ENCODE data around the gene BCL2L2. TPM values are rescaled to one million over a fixed set of nuclear protein-coding genes. Genes with fewer than 3 reads are reported as not detected.

Gene BCL2L2
- total and polyA plus RNA-seq, 2 donors (not counting 1 experiment from before 2014, with no cell fraction given), result 5.4 to 17.8 TPM

- WGBS (ENCODE audit: insufficient coverage), result 67% methylated on average over 2 of the region's 4 CpGs
- Mint-ChIP-seq H3K27me3 (peaks cover 3% of the 10 kb centered on the region), H3K9me3 (ENCODE audit: insufficient read depth) (no peaks in the 10 kb centered on the region), H3K4me1 (peaks cover 7% of the 10 kb centered on the region), H3K4me3 (no peak overlapping the region), H3K27ac (peak overlapping the region; percentile 2)
- no peak overlapping the region for H3K4me3 ChIP-seq (ENCODE audit: control extremely low read depth in 1 of 5, extremely low read depth in 1 of 5, insufficient read depth in 1 of 5, low read depth in 2 of 5, low read length in 4 of 5)
- no peaks in the 10 kb centered on the region for H3K9me3 ChIP-seq (ENCODE audit: control extremely low read depth in 1 of 3, control insufficient read depth in 2 of 3, insufficient read depth in 1 of 3, low read length in 2 of 3)
- POLR2A ChIA-PET, result no interaction called here
- CTCF ChIA-PET, result interaction anchor here (1.3 to 4.0 kb wide), 5 partner anchors 9 to 52 kb away, joined by 3 to 24 read pairs (median 13); partner anchors contain the start of gene PPP1R3E
- intact Hi-C loops (cut with micrococcal nuclease), result loop anchor here (1.0 to 2.0 kb wide), 2 partner anchors 63 to 207 kb away; no protein-coding TSS in a partner anchor
- H3K4me2 ChIP-seq (replicated peaks; ENCODE audit: low read depth, low read length, poor library complexity, severe bottlenecking), result no peak overlapping the region
- ATAC-seq (ENCODE audit: low read depth), result peak; percentile 80
- H4K20me1 ChIP-seq (ENCODE audit: control insufficient read depth, insufficient read depth, low read length, poor library complexity, severe bottlenecking), result peaks cover 7% of the 10 kb centered on the region
- peak; percentile 77 for DNase-seq
- H3K27me3 ChIP-seq (replicated peaks in 1 of 4; ENCODE audit: control extremely low read depth in 1 of 4, control insufficient read depth in 3 of 4, insufficient read depth in 4 of 4, low read length in 3 of 4), result peaks cover 0 to 2% (median 0%) of the 10 kb centered on the region in 4 experiments
- no peak overlapping the region for H3K27ac ChIP-seq (ENCODE audit: low read length in 2 of 2)
- H2AFZ ChIP-seq (ENCODE audit: insufficient read depth, low read depth, low read length, poor library complexity, severe bottlenecking), result no peak overlapping the region
- H3K9ac ChIP-seq (ENCODE audit: low read length), result no peak overlapping the region
- peaks cover 2% of the 10 kb centered on the region for H3K79me2 ChIP-seq (ENCODE audit: control insufficient read depth, insufficient read depth, low read length)
- TF ChIP-seq CTCF (IDR thresholded peaks at IDR 0.05) (peak; percentile 95), EZH2 (IDR thresholded peaks at IDR 0.05; ENCODE audit: borderline replicate concordance, insufficient read depth, low read depth, low read length, poor library complexity, severe bottlenecking) (no peak)
- peaks cover 1% of the 10 kb centered on the region in 2 donors for H3K4me1 ChIP-seq (ENCODE audit: control insufficient read depth in 2 of 2, insufficient read depth in 2 of 2, low read length in 2 of 2)
- peaks cover 7 to 26% of the 10 kb centered on the region in 2 experiments for H3K36me3 ChIP-seq (replicated peaks in 1 of 2; ENCODE audit: control extremely low read depth in 1 of 2, control insufficient read depth in 1 of 2, extremely low read depth in 1 of 2, insufficient read depth in 2 of 2, low read length in 1 of 2)
These were observed 21.5 kb downstream of the BCL2L2 start for GRCh38 chr14:23327947-23328744.

GRCh38 chr14:23335623-23336022 lies 29.0 kb downstream of the BCL2L2 start:
- Mint-ChIP-seq H3K4me3 (no peak overlapping the region), H3K9me3 (ENCODE audit: insufficient read depth) (no peaks in the 10 kb centered on the region), H3K27me3 (peaks cover 39% of the 10 kb centered on the region), H3K27ac (no peak overlapping the region), H3K4me1 (no peaks in the 10 kb centered on the region)
- Histone ChIP-seq H4K20me1 (ENCODE audit: control insufficient read depth, insufficient read depth, low read length, poor library complexity, severe bottlenecking) (no peaks in the 10 kb centered on the region), H3K9ac (ENCODE audit: low read length) (no peak overlapping the region), H3K36me3 (replicated peaks in 1 of 2; ENCODE audit: control extremely low read depth in 1 of 2, control insufficient read depth in 1 of 2, extremely low read depth in 1 of 2, insufficient read depth in 2 of 2, low read length in 1 of 2) (no peaks in the 10 kb centered on the region), H3K9me3 (ENCODE audit: control extremely low read depth in 1 of 3, control insufficient read depth in 2 of 3, insufficient read depth in 1 of 3, low read length in 2 of 3) (peaks cover 0 to 2% (median 1%) of the 10 kb centered on the region in 3 donors), H3K4me1 (ENCODE audit: control insufficient read depth in 2 of 2, insufficient read depth in 2 of 2, low read length in 2 of 2) (no peaks in the 10 kb centered on the region), H3K27ac (ENCODE audit: low read length in 2 of 2) (no peak overlapping the region), H2AFZ (ENCODE audit: insufficient read depth, low read depth, low read length, poor library complexity, severe bottlenecking) (no peak overlapping the region), H3K4me2 (replicated peaks; ENCODE audit: low read depth, low read length, poor library complexity, severe bottlenecking) (no peak overlapping the region), H3K4me3 (ENCODE audit: control extremely low read depth in 1 of 5, extremely low read depth in 1 of 5, insufficient read depth in 1 of 5, low read depth in 2 of 5, low read length in 4 of 5) (no peak overlapping the region), H3K79me2 (ENCODE audit: control insufficient read depth, insufficient read depth, low read length) (no peaks in the 10 kb centered on the region), H3K27me3 (replicated peaks in 1 of 4; ENCODE audit: control extremely low read depth in 1 of 4, control insufficient read depth in 3 of 4, insufficient read depth in 4 of 4, low read length in 3 of 4) (peaks cover 0 to 7% (median 4%) of the 10 kb centered on the region in 4 experiments)
- intact Hi-C loops (cut with micrococcal nuclease), result no loop called here
- CTCF ChIA-PET, result interaction anchor here (1.0 kb wide), 2 partner anchors 9 to 44 kb away, joined by 3 to 5 read pairs; no protein-coding TSS in a partner anchor
- ATAC-seq (ENCODE audit: low read depth) (no peak), DNase-seq (no peak)
- TF ChIP-seq EZH2 (IDR thresholded peaks at IDR 0.05; ENCODE audit: borderline replicate concordance, insufficient read depth, low read depth, low read length, poor library complexity, severe bottlenecking) (no peak), CTCF (IDR thresholded peaks at IDR 0.05) (no peak)
- WGBS (ENCODE audit: insufficient coverage), result no CpG with 5 or more reads among the region's 5 CpGs
- POLR2A ChIA-PET, result no interaction called here

Data from B cell (primary cell).